GM19099 (cell line): ENCODE measurements around the gene MAD1L1.

Experiments used
- POLR2A ChIP-seq: IDR thresholded peaks from 3 replicates; pipeline ENCODE4 v1.6.1; 2011; ENCODE audit warnings: low read depth; ENCODE audit not compliant: insufficient read length; ENCODE audit errors: extremely low read depth

Gene MAD1L1

GRCh38 chr7:2124604-2125345 lies 108.0 kb downstream of the MAD1L1 start:
- no peak for TF ChIP-seq POLR2A

DNA sequence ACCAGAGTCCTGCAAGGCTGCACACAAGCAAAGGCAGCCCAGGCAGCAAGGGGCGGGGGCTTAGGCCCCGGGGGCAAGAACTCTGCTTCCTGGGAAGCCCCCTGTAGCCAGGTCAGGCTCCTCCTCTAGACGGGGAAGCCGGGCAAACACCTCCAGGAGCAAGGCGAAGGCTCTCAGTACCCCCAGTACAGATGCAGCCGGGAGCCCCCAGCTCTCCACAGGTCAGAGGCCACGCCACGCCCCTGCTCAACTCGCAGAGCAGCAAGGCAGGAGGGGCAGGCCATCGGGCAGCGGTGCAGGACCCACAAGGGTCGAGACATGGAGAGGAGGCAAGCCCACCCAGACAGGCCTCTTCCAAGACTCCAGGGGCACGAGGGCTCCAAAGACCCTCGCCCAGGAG lies 108.8 kb downstream of the MAD1L1 start:
- TF ChIP-seq POLR2A, result no peak

- no peak for TF ChIP-seq POLR2A
These were observed 109.4 kb downstream of the MAD1L1 start for GRCh38 chr7:2123360-2123759.

GRCh38 chr7:2122651-2123050 lies 110.1 kb downstream of the MAD1L1 start:
- no peak for TF ChIP-seq POLR2A

GRCh38 chr7:2120841-2121830 lies 111.6 kb downstream of the MAD1L1 start:
- no peak for TF ChIP-seq POLR2A

GRCh38 chr7:2120251-2120660 lies 112.5 kb downstream of the MAD1L1 start:
- no peak for TF ChIP-seq POLR2A

DNA sequence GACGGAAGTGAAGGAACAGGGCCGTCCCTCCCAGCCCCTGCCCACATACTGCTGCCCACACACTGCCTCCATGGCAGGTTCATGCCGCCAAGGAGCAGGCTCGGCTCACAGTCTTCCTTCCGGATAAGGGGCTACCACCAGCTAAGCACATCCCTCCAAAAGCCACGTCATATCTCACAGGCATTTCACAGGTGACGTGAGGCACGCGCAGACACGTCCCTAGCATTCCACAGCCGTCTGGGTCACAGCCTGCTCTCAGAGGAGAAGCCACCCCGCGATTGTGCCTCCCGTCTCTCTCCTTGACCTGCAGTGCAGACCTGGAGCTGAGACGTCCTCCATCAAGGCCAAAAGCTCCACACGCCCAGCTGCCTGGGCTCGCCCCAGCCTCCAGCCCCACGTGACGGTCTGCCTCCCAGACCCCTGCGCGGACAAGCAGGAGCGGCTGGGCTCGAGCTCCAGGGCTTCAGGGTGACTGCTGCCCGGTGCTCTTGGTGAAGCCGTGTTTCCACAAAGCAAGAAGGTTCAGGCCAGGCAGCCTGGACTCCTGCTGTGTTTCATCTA lies 114.0 kb downstream of the MAD1L1 start:
- TF ChIP-seq POLR2A, result no peak

GRCh38 chr7:2118056-2118455 lies 114.7 kb downstream of the MAD1L1 start:
- no peak for TF ChIP-seq POLR2A

DNA sequence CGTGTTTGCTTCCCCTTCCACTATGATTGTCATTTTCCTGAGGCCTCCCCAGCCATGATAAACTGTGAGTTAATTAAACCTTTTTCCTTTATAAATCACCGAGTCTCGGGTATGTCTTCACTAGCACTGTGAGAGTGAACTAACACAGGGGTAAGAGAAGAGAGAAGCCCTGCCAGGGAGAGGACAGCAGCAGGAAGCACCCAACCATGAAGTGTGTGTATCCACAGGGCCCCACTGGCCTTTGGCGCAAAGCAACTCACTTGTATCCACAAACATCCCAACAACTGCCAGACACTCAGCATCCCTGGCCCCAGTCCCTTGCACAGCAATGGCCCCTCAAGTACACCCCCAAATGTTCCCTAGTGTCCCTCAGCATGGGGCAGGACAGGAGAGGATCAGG lies 115.1 kb downstream of the MAD1L1 start:
- TF ChIP-seq POLR2A, result no peak

- no peak for TF ChIP-seq POLR2A
These were observed 115.7 kb downstream of the MAD1L1 start for GRCh38 chr7:2116989-2117591.

DNA sequence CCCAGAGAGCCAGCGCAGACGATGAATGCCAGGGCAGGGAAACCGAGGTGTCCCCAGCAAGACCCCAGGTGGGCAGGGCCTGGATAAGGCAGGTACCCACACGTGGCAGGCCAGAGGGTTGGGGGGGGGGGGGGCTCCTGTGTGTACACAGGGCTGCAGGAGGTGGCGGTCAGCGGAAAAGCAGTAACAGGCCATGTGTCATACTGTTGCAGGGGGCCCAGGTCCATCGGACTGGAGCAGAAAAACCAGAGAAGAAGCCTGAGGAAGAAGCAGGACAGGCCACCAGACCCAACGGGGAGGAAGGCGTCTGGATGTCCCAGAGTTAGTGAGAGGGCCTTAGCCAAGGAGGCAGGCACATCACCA lies 116.3 kb downstream of the MAD1L1 start:
- TF ChIP-seq POLR2A, result no peak

DNA sequence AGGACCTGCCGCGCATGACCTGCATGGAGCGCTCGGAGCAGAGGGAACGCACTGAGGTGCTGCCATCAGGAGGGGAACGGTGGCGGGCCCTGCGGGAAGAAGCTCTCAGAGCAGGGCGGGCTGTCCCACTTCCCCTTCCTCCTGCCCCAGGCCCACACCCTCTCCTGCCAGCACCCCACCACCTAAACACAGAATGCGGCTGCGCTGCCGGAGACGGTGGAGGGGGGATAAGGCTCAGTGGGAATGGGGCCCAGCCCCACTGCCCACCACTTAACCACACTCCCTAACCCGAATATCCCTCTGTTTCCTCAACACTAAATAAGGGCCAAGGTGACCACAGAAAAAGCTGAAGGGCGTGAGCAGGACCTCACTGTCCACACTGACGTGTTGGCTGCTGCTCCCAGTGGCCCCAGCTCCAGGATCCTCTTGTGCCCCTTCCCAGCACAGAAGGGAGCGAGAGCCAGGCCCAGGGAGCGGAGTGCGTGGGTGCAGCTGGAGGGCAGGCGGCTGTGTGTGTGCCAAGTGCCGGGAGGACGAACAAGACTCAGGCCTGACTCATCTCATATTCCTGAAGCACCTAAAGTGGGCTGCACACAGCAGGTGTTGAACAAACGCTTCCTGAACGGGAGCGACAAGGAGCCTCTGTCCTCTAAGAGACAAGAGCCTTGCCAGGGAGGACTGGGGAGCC lies 116.8 kb downstream of the MAD1L1 start:
- no peak for TF ChIP-seq POLR2A

DNA sequence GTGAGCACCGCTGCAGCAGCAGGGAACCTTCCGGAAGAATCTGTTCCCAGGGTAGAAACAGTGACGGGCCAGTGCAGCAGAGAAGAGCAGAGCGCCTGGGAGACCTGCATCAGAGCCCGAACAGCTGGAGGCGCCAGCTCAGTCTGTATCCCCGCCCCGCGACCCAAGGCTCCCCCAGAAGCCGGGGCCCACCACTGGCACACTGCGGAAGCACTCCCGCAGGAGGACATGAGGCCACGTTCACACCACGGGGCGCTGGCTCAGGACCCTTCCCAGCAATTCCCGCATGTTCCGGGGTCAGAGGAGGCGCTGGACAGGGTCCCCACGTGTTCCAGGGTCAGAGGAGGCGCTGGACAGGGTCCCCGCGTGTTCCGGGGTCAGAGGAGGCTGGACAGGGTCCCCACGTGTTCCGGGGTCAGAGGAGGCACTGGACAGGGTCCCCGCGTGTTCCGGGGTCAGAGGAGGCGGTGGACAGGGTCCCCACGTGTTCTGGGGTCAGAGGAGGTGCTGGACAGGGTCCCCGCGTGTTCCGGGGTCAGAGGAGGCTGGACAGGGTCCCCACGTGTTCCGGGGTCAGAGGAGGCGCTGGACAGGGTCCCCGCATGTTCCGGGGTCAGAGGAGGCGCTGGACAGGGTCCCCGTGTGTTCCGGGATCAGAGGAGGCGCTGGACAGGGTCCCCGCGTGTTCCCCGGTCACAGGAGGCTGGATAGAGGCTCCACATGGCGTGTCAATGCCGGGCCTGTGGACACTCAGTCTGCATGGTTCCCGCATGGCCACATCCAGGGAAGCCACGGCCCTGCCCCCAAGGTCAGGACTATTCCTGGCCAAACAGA lies 117.6 kb downstream of the MAD1L1 start:
- TF ChIP-seq POLR2A, result no peak

DNA sequence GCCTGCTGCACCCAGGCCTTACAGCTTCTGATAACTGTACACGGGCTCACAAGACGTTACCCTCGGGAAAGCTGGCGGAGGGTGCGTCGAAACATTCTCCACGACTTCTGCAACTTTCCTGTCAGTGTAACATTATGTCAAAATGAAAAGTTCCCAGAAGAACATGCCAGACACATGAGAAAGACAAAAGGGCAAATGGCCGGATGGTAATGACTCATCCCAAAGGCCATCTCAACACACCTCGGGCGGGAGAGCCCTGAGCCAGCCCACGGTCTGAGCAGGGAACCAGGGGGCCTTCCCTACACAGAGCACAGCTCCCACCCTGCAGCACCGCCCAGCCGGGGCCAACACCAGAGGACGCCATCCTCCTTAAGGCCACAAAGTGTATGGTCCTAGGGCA lies 118.7 kb downstream of the MAD1L1 start:
- no peak for TF ChIP-seq POLR2A
